ENCODE measurements around the gene LRRC10B.

The LRRC10B gene

DNA sequence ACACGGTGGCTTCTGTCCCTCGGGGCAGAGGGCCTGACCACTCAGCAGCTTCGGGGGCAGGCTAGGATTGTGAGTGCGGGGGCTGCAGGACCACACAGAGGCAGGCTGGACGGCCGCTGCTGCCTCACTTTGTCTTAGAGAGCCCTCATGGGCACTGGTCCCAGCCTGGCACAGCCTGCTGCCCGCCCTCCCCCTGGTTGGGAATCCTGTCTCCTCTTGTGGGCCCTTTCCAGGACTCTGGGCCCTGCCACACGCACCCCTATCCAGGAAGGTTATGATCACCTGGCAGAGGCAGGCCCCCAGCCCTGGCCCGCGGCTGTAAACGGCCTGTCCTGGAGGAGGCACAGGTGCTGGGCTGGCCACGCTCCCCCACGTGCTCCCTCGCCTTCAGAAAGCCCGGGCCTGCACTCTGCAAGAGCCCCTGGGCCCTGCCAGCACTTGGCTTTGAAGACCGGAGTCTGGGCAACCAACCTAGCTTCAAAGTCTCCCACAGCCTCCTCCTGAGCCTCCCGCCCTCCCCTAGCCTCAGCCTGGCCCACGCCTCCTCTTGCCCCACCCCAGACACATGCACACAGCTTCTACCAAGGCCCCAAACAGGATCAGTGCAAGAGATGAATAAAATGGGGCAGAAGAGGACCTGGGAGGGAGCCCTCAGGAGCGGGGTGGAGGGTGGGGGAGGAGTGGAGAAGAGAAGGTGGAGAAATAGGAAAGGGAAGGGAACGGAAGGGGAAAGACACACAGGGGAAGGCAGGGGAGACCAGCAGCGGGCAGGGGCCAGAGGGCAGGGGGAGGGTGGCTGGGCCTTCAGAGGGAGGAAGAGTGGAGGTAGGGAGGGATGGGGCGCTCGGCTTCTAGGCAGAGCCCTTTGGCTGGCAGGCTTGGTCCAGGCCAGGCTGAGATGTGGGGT lies 41.4 kb downstream of the LRRC10B start:
- no peak for DNase-seq

GRCh38 chr11:61550665-61551227 lies 42.2 kb downstream of the LRRC10B start:
- DNase-seq = no peak

- no peak for DNase-seq
Observed at GRCh38 chr11:61551634-61552033, 43.1 kb downstream of the LRRC10B start.

DNA sequence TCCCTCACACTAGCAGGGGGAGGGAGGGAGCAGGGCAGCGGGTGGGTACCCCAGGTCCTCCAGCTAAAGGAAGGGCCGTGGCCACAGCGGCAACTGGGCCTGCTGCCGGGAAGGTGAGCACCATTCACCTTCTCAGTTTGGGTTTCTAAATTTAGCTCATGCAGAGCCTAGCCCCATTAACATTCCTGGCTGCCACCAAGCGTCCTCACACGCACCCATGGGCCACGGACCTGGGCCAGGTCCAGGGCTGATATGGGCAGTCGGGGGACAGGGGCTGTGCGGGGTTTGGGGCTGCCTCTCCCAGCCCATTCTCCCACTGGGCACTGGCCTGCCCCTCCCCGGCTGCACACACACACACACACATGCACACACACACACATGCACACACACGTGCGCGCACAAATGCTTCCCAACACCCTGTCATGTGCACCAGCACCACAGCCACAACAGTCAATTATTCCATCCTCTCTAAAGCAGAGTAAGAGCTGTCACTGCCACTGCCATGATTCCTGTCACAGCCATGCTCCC lies 43.6 kb downstream of the LRRC10B start:
- DNase-seq = no peak

- DNase-seq = no peak
Observed at GRCh38 chr11:61553373-61554171, 45.0 kb downstream of the LRRC10B start.

DNA sequence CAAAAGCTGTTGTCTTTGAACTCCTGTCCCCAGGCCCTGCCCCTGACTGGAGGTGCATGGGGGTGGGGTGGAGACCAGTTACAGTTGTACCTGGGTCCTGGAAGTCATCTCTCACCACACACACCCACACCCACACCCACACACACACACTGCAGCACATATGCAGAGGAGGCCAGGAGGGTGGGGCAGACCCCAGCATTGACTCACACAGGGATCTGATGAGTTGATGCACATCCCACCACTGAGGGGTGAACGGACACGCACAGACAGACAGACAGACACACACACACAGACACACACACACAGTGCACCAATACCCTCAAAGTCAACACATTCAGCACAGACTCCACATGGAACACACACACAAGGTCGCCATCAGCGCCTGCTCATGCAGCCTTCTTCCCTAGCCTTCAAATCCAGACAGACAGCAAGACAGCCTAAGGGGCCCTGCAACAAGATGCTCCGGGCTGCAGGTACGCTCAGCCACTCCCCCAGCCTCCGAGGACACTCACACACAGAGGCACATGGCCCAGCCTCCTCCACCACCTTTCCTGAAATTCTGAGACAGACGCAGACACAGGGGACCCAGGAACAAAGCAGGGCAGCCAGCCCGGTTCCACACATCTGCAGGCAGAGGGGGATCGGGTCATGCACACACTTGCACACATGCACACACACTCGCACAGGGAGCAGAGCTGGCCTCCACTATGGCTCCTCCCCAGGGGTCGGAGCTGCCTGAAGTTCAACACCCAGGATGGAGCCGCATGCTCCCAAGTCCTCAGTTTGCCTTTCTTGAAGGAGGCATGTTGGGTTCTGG lies 45.8 kb downstream of the LRRC10B start:
- no peak for DNase-seq

GRCh38 chr11:61555051-61555969 lies 46.8 kb downstream of the LRRC10B start:
- DNase-seq = no peak

GRCh38 chr11:61555978-61556377 lies 47.4 kb downstream of the LRRC10B start:
- DNase-seq = no peak

- DNase-seq = no peak
Observed at GRCh38 chr11:61556621-61557020, 48.1 kb downstream of the LRRC10B start.
